Measurements from ENCODE around the gene ZNF341. TPM values are rescaled to one million over a fixed set of nuclear protein-coding genes. Genes with fewer than 3 reads are reported as not detected.
A peak's percentile ranks its signal among the peaks of the same experiment; 100 is the strongest.

Gene ZNF341
- total and polyA plus RNA-seq, 5 donors = 1.5 to 2.2 (median 1.8) TPM

GRCh38 chr20:33808388-33808787, 76.6 kb downstream of the ZNF341 start:
- Histone ChIP-seq H3K4me3 (ENCODE audit: low read length) (no peak overlapping the region), H3K27ac (ENCODE audit: low read length) (no peak overlapping the region), H3K9me3 (ENCODE audit: control insufficient read depth, low read length) (no peaks in the 10 kb centered on the region), H3K27me3 (ENCODE audit: control insufficient read depth, insufficient read depth) (no peaks in the 10 kb centered on the region), H3K4me1 (ENCODE audit: control insufficient read depth, insufficient read depth, low read length) (peaks cover 5% of the 10 kb centered on the region)
- no peak for DNase-seq
- ATAC-seq = no peak
- WGBS = 91% methylated on average over 3 of the region's 3 CpGs
- intact Hi-C loops (cut with DNase I) = no loop called here

GRCh38 chr20:33810259-33810658, 78.5 kb downstream of the ZNF341 start:
- 46% methylated on average over 5 of the region's 5 CpGs for WGBS
- no peaks in the 10 kb centered on the region for H3K27me3 ChIP-seq (ENCODE audit: control insufficient read depth, insufficient read depth)
- H3K4me1 ChIP-seq (ENCODE audit: control insufficient read depth, insufficient read depth, low read length) = peaks cover 11% of the 10 kb centered on the region
- DNase-seq (no peak), ATAC-seq (no peak)
- no peaks in the 10 kb centered on the region for H3K9me3 ChIP-seq (ENCODE audit: control insufficient read depth, low read length)
- no peak overlapping the region for H3K4me3 ChIP-seq (ENCODE audit: low read length)
- intact Hi-C loops (cut with DNase I) = no loop called here
- H3K27ac ChIP-seq (ENCODE audit: low read length) = no peak overlapping the region

GRCh38 chr20:33810885-33811775, 79.3 kb downstream of the ZNF341 start, which contains the start of gene CHMP4B:
Gene CHMP4B, plus strand, starts transcription at chr20:33811348. Its CDS starts 121 bp downstream, at chr20:33811469.
- Histone ChIP-seq H3K4me3 (ENCODE audit: low read length) (peak within 1 kb of the TSS; percentile 92), H3K27ac (ENCODE audit: low read length) (peak within 1 kb of the TSS; percentile 95), H3K9me3 (ENCODE audit: control insufficient read depth, low read length) (no peaks in the 10 kb centered on the region), H3K27me3 (ENCODE audit: control insufficient read depth, insufficient read depth) (no peaks in the 10 kb centered on the region), H3K4me1 (ENCODE audit: control insufficient read depth, insufficient read depth, low read length) (peaks cover 11% of the 10 kb centered on the region)
- DNase-seq (peak; percentile 99 to 100 (median 100)), ATAC-seq (peak; percentile 98 to 99)
- intact Hi-C loops (cut with DNase I) = no loop called here
- under 1% methylated on average over 71 of the region's 71 CpGs for WGBS

- peaks cover 11% of the 10 kb centered on the region for H3K4me1 ChIP-seq (ENCODE audit: control insufficient read depth, insufficient read depth, low read length)
- peak overlapping the region; percentile 95 for H3K27ac ChIP-seq (ENCODE audit: low read length)
- DNase-seq = no peak
- intact Hi-C loops (cut with DNase I) = no loop called here
- peak overlapping the region; percentile 92 for H3K4me3 ChIP-seq (ENCODE audit: low read length)
- H3K27me3 ChIP-seq (ENCODE audit: control insufficient read depth, insufficient read depth) = no peaks in the 10 kb centered on the region
- peak; percentile 2 to 3 for ATAC-seq
- WGBS = under 1% methylated on average over 12 of the region's 12 CpGs
- H3K9me3 ChIP-seq (ENCODE audit: control insufficient read depth, low read length) = no peaks in the 10 kb centered on the region
Observed at GRCh38 chr20:33811776-33812151, 80.0 kb downstream of the ZNF341 start.

- WGBS = 7% methylated on average over 14 of the region's 14 CpGs
- DNase-seq = peak in 2 of 3 donors; percentile 66 to 80
- Histone ChIP-seq H3K27ac (ENCODE audit: low read length) (peak overlapping the region; percentile 95), H3K27me3 (ENCODE audit: control insufficient read depth, insufficient read depth) (no peaks in the 10 kb centered on the region), H3K4me1 (ENCODE audit: control insufficient read depth, insufficient read depth, low read length) (peaks cover 15% of the 10 kb centered on the region), H3K4me3 (ENCODE audit: low read length) (peak overlapping the region; percentile 92), H3K9me3 (ENCODE audit: control insufficient read depth, low read length) (no peaks in the 10 kb centered on the region)
- intact Hi-C loops (cut with DNase I) = no loop called here
- ATAC-seq = peak; percentile 22 to 66
Observed at GRCh38 chr20:33812152-33812849, 80.5 kb downstream of the ZNF341 start.

GRCh38 chr20:33812908-33813462, 81.2 kb downstream of the ZNF341 start:
- no peak for ATAC-seq

GRCh38 chr20:33814238-33814712, 82.5 kb downstream of the ZNF341 start:
- H3K4me3 ChIP-seq (ENCODE audit: low read length) = no peak overlapping the region
- ATAC-seq (no peak), DNase-seq (no peak)
- intact Hi-C loops (cut with DNase I) = no loop called here
- WGBS = 54% methylated on average over 5 of the region's 5 CpGs
- no peaks in the 10 kb centered on the region for H3K27me3 ChIP-seq (ENCODE audit: control insufficient read depth, insufficient read depth)
- peaks cover 24% of the 10 kb centered on the region for H3K4me1 ChIP-seq (ENCODE audit: control insufficient read depth, insufficient read depth, low read length)
- no peak overlapping the region for H3K27ac ChIP-seq (ENCODE audit: low read length)
- H3K9me3 ChIP-seq (ENCODE audit: control insufficient read depth, low read length) = no peaks in the 10 kb centered on the region

More at GRCh38 chr20:33812908-33813462, 81.2 kb downstream of the ZNF341 start:
- peak overlapping the region; percentile 92 for H3K4me3 ChIP-seq (ENCODE audit: low read length)
- intact Hi-C loops (cut with DNase I) = no loop called here
- WGBS = 33% methylated on average over 10 of the region's 10 CpGs
- H3K27me3 ChIP-seq (ENCODE audit: control insufficient read depth, insufficient read depth) = no peaks in the 10 kb centered on the region
- no peak for DNase-seq
- H3K4me1 ChIP-seq (ENCODE audit: control insufficient read depth, insufficient read depth, low read length) = peaks cover 18% of the 10 kb centered on the region
- no peaks in the 10 kb centered on the region for H3K9me3 ChIP-seq (ENCODE audit: control insufficient read depth, low read length)
- H3K27ac ChIP-seq (ENCODE audit: low read length) = no peak overlapping the region

- DNase-seq (no peak), ATAC-seq (no peak)
- Histone ChIP-seq H3K9me3 (ENCODE audit: control insufficient read depth, low read length) (no peaks in the 10 kb centered on the region), H3K4me1 (ENCODE audit: control insufficient read depth, insufficient read depth, low read length) (peaks cover 26% of the 10 kb centered on the region), H3K27ac (ENCODE audit: low read length) (no peak overlapping the region), H3K4me3 (ENCODE audit: low read length) (no peak overlapping the region), H3K27me3 (ENCODE audit: control insufficient read depth, insufficient read depth) (no peaks in the 10 kb centered on the region)
- intact Hi-C loops (cut with DNase I) = no loop called here
- WGBS = 97% methylated on average over 3 of the region's 3 CpGs
Observed at GRCh38 chr20:33815671-33816070, 83.9 kb downstream of the ZNF341 start.

- 82% methylated on average over 1 of the region's 1 CpG for WGBS
- no peaks in the 10 kb centered on the region for H3K9me3 ChIP-seq (ENCODE audit: control insufficient read depth, low read length)
- H3K4me1 ChIP-seq (ENCODE audit: control insufficient read depth, insufficient read depth, low read length) = peaks cover 26% of the 10 kb centered on the region
- no peak overlapping the region for H3K4me3 ChIP-seq (ENCODE audit: low read length)
- intact Hi-C loops (cut with DNase I) = no loop called here
- H3K27ac ChIP-seq (ENCODE audit: low read length) = no peak overlapping the region
- DNase-seq (no peak), ATAC-seq (no peak)
- H3K27me3 ChIP-seq (ENCODE audit: control insufficient read depth, insufficient read depth) = no peaks in the 10 kb centered on the region
Observed at GRCh38 chr20:33816191-33816590, 84.4 kb downstream of the ZNF341 start.

- no peak overlapping the region for H3K27ac ChIP-seq (ENCODE audit: low read length)
- ATAC-seq (no peak), DNase-seq (no peak)
- no peak overlapping the region for H3K4me3 ChIP-seq (ENCODE audit: low read length)
- peaks cover 26% of the 10 kb centered on the region for H3K4me1 ChIP-seq (ENCODE audit: control insufficient read depth, insufficient read depth, low read length)
- intact Hi-C loops (cut with DNase I) = no loop called here
- H3K9me3 ChIP-seq (ENCODE audit: control insufficient read depth, low read length) = no peaks in the 10 kb centered on the region
- 59% methylated on average over 5 of the region's 5 CpGs for WGBS
- H3K27me3 ChIP-seq (ENCODE audit: control insufficient read depth, insufficient read depth) = no peaks in the 10 kb centered on the region
Observed at GRCh38 chr20:33817411-33817810, 85.6 kb downstream of the ZNF341 start.

- intact Hi-C loops (cut with DNase I) = no loop called here
- 98% methylated on average over 1 of the region's 1 CpG for WGBS
- no peak overlapping the region for H3K27ac ChIP-seq (ENCODE audit: low read length)
Observed at GRCh38 chr20:33819456-33819855, 87.7 kb downstream of the ZNF341 start.

More at GRCh38 chr20:33819456-33819855, 87.7 kb downstream of the ZNF341 start:
- DNase-seq = no peak
- H3K4me1 ChIP-seq (ENCODE audit: control insufficient read depth, insufficient read depth, low read length) = peaks cover 20% of the 10 kb centered on the region
- H3K4me3 ChIP-seq (ENCODE audit: low read length) = no peak overlapping the region
- no peak for ATAC-seq
- H3K9me3 ChIP-seq (ENCODE audit: control insufficient read depth, low read length) = no peaks in the 10 kb centered on the region
- H3K27me3 ChIP-seq (ENCODE audit: control insufficient read depth, insufficient read depth) = no peaks in the 10 kb centered on the region
